GM12892 (cell line): ENCODE results near the gene SCAP.

Experiments used
- POLR2A ChIP-seq: IDR thresholded peaks from 2 replicates; pipeline ENCODE4 v1.6.1; 2011; ENCODE audit warnings: low read depth, low read length, control low read depth
- POLR2AphosphoS5 ChIP-seq: IDR thresholded peaks from 2 replicates; pipeline ENCODE4 v1.6.1; 2011; ENCODE audit warnings: low read depth, low read length, control low read depth
- TAF1 ChIP-seq: IDR thresholded peaks from 2 replicates; pipeline ENCODE4 v1.6.1; 2011; ENCODE audit warnings: low read depth, mild to moderate bottlenecking, control low read depth, low read length, borderline replicate concordance

- TF ChIP-seq POLR2AphosphoS5 (no peak), POLR2A (no peak), TAF1 (no peak)
Observed at GRCh38 chr3:47377186-47377585, 98.6 kb downstream of the SCAP start.
